Astrocyte of the spinal cord (primary cell): ENCODE data around the gene CAMK2B.

Experiments
- DNase-seq: peaks from one replicate; pipeline ENCODE4 v3.0.0; 2011; ENCODE audit warnings: low read depth, low spot score
- H3K4me3 ChIP-seq: 2 replicates; pipeline ENCODE4 v1.5.1; 2011; ENCODE audit warnings: low read depth, mild to moderate bottlenecking, low read length, moderate library complexity
- in situ Hi-C: cut with HindIII; loops from 2 replicates; pipeline ENCODE4 v1.10.0; 2017; ENCODE audit warnings: low sequenced_read_pairs
- TF ChIP-seq, protein P1 (sequence below): IDR thresholded peaks from 2 replicates; pipeline ENCODE4 v1.5.1; 2012; ENCODE audit warnings: low read depth, mild to moderate bottlenecking, low read length, inconsistent platforms

The CAMK2B gene

GRCh38 chr7:44289341-44290251, 35.8 kb downstream of the CAMK2B start:
- no peak for DNase-seq
- TF ChIP-seq, protein P1, sequence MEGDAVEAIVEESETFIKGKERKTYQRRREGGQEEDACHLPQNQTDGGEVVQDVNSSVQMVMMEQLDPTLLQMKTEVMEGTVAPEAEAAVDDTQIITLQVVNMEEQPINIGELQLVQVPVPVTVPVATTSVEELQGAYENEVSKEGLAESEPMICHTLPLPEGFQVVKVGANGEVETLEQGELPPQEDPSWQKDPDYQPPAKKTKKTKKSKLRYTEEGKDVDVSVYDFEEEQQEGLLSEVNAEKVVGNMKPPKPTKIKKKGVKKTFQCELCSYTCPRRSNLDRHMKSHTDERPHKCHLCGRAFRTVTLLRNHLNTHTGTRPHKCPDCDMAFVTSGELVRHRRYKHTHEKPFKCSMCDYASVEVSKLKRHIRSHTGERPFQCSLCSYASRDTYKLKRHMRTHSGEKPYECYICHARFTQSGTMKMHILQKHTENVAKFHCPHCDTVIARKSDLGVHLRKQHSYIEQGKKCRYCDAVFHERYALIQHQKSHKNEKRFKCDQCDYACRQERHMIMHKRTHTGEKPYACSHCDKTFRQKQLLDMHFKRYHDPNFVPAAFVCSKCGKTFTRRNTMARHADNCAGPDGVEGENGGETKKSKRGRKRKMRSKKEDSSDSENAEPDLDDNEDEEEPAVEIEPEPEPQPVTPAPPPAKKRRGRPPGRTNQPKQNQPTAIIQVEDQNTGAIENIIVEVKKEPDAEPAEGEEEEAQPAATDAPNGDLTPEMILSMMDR, result no peak
- in situ Hi-C loops, result no loop called here
- no peak overlapping the region for H3K4me3 ChIP-seq

DNA sequence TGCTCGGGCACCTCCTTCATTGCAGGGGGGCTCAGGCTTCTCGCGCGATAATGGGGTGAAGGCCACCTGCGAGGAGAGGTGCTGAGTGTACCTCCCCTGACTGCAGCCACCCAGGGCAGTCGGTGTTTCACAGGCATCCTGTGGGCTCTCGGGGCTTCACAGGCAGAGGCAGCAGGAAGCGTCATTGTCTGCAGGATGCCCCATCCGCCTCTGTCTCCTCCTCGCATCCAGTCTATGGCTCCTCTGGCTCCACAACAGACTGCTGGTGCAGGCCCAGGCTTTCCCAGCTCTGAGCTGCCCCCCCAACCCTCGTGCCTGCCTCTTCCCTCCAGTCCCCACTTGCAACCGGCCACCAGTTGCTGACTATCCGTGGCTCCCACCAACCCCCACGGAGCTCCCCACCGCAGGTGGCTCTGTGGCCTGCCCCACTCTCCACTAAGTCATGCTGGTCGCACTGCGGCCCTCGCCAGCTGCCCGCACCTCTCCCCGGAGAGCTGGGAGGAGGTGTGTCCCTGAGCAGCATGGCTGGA, 36.5 kb downstream of the CAMK2B start:
- in situ Hi-C loops, result no loop called here
- no peak for DNase-seq
- TF ChIP-seq, protein P1, result no peak
- no peak overlapping the region for H3K4me3 ChIP-seq

DNA sequence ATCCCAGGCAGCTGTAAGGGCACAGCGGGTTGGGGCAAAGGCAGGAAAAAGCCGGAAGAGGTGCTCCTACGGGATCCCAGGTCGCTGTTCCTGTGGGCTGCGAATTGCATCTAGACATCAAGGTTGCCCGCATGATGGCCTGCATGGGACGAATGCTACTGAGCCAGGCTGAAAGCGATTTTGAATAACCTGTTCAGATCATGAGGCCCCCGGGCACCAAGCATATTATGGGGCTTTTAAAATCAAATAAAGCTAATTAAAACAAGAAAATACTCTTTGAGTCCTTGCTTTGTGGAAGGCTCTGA, 37.1 kb downstream of the CAMK2B start:
- in situ Hi-C loops, result no loop called here
- TF ChIP-seq, protein P1, result no peak
- no peak overlapping the region for H3K4me3 ChIP-seq
- DNase-seq, result no peak

DNA sequence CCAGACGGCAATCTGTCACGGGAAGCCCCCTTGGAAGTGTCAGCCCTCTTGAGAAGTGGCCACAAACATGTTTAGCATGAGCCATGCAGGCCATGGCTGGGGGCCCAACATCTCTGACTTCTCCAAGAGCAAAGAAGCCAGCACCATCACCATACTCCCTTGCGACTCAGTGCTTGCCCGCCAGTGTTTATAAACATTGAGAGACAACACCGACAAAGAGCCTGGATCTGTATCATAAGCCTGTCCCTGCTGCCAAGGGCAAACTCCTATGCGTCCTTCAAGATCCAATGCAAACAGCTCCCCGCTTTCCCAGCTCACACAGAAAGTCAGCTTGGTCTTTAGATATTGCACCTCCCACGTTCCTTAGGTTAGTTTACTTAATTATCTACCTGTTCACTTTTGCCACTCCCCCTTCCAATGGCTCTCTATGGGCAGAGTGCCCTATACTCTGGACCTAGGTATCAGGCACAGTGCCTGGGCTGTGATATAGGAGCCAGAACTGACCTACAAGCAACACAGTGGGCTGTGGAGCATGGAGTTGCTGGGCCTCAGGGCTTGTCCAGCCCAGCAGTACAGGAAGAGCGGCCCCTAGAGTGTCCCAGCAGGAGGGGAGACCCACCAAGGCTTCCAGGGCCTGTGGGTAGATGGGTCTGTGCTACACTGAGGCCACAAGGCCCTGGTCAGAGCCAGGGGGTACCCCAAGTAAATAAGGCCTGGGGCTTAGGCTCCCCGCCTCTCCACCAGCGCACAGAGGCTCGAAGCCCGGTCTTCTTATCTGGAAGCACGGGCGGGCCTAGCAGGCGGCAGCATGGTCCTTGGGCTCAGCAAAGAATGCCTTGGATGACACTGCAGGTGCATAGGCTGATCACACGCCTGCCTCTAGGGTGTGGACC, 37.7 kb downstream of the CAMK2B start:
- TF ChIP-seq, protein P1, result no peak
- no peak for DNase-seq
- H3K4me3 ChIP-seq, result no peak overlapping the region
- in situ Hi-C loops, result no loop called here

- TF ChIP-seq, protein P1, result no peak
- no peak overlapping the region for H3K4me3 ChIP-seq
- in situ Hi-C loops, result no loop called here
- DNase-seq, result no peak
Measured at GRCh38 chr7:44286618-44287487, 38.5 kb downstream of the CAMK2B start.

DNA sequence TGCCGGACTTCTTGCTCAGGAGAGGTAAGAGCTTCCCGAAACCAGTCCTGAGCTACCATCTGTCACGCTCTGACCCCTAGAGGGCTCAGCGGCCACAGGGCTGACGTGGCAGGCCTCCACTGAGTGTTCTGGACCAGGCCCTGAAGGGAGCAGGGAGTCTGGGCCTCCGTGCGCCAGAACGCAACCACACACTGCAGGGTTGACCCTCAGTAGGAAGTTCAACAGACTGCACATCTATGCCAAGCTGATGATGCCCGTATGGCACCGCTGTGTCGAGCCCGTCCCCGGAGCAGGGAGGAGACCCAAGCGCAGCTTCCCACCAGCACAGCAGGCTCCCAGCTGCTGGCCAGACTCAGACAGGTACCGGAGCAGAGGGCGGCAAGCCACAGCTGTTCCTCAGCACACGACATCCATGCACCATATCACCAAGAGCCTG, 39.2 kb downstream of the CAMK2B start:
- TF ChIP-seq, protein P1, result no peak
- DNase-seq, result no peak
- in situ Hi-C loops, result no loop called here
- no peak overlapping the region for H3K4me3 ChIP-seq
